Adrenal gland (tissue), 5 donors: ENCODE measurements around the gene RHOG.

Experiments
- CTCF ChIP-seq, 6 experiments: fragments of 450-650 bp in 4 of 6; fragments of 200-600 bp in 2 of 6; sonication (generic) in 1 of 6; IDR thresholded peaks; 1 replicate in 5 of 6; 2 replicates in 1 of 6; pipeline versions ENCODE4 v1.5.1 to v1.8.0; 2016 to 2021; ENCODE audit warnings: antibody characterized with exemption in 6 of 6, mild to moderate bottlenecking in 2 of 6, moderate library complexity in 1 of 6
- POLR2A ChIP-seq, 2 donors: fragments of 450-650 bp; IDR thresholded peaks; one replicate each; pipeline ENCODE4 v1.6.1; 2017; ENCODE audit warnings: antibody characterized with exemption in 2 of 2, mild to moderate bottlenecking in 2 of 2, moderate library complexity in 1 of 2
- donor health status: DM: no; HTN: no; CAD: no.

GRCh38 chr11:3890014-3890413 lies 49.3 kb upstream of the RHOG start:
- TF ChIP-seq POLR2A (IDR thresholded peaks at IDR 0.05): no peak
- TF ChIP-seq CTCF (IDR thresholded peaks at IDR 0.05): no peak
